Vagina (tissue), 2 donors: ENCODE data around the gene IL20.

Experiments
- CTCF ChIP-seq, 3 experiments: fragments of 450-650 bp in 2 of 3; fragments of 200-600 bp in 1 of 3; sonication (generic) in 1 of 3; IDR thresholded peaks; one replicate each; pipeline ENCODE4 v1.5.1; 2017 to 2019; ENCODE audit warnings: antibody characterized with exemption in 3 of 3, mild to moderate bottlenecking in 2 of 3, moderate library complexity in 2 of 3
- POLR2AphosphoS5 ChIP-seq, 2 donors: sonication (generic); formaldehyde crosslinking; IDR thresholded peaks; one replicate each; pipeline ENCODE4 v1.9.0; 2017; ENCODE audit warnings: antibody characterized with exemption in 2 of 2, mild to moderate bottlenecking in 2 of 2, low read depth in 1 of 2; ENCODE audit not compliant: insufficient read depth in 1 of 2

DNA sequence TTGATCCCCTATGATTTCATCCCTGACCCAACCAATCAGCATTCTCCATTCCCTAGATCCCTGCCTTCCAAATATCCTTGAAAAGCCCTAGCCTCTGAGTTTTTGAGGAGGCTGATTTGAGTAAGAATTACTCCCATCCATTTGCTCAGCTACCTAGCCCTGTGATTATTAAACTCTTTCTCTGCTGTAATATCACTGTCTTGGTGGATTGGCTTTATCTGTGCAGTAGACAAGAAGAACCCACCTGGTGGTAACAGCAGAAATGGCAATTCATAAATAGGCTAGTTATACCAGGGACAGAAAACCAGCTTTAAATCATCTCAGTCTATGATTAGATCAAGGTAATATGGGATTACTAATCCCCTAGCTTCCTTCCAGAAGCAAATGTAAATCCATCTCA, 13.0 kb downstream of the IL20 start:
- no peak for TF ChIP-seq POLR2AphosphoS5 (IDR thresholded peaks at IDR 0.05; ENCODE audit: insufficient read depth in 1 of 2, low read depth in 1 of 2)
- no peak for TF ChIP-seq CTCF (IDR thresholded peaks at IDR 0.05)
